A549 (cell line): Measurements from ENCODE around the gene TMSB15B. TPM values are rescaled to one million over a fixed set of nuclear protein-coding genes. Genes with fewer than 3 reads are reported as not detected.
"Not testable (repeated sequence)": the region's sequence is repeated elsewhere in the genome, so short reads cannot be mapped to it uniquely, and the experiment has no call there.

Experiments
- ATAC-seq, 2 experiments: fragments of 200-7000 bp in 1 of 2; fragments of >200 bp in 1 of 2; cut with Nextera tagmentation in 1 of 2; cut with Tn5 transposase in 1 of 2; 3 replicates each; pipeline versions ENCODE4 v1.8.0 to v1.9.1; 2018 to 2020; ENCODE audit warnings: mild to moderate bottlenecking in 1 of 2, moderate library complexity in 1 of 2
- CTCF ChIA-PET: fragments of 300-600 bp; sonication (Branson Sonifier 250); formaldehyde crosslinking; extraction: SDS; loops from one replicate; lab custom pipeline; 2021; ENCODE audit warnings: antibody characterized with exemption, inconsistent platforms; lab: Yijun Ruan, JAX
- POLR2A ChIA-PET: fragments of 350-600 bp; formaldehyde crosslinking; extraction: SDS; loops from one replicate; lab custom pipeline; 2021; ENCODE audit warnings: antibody characterized with exemption, inconsistent platforms; lab: Yijun Ruan, JAX
- DNase-seq, 2 experiments: peaks; one replicate each; pipeline versions ENCODE4 v3.0.0 to v3.0.0-alpha.2; 2011 to 2016; ENCODE audit warnings: low read depth in 1 of 2, low spot score in 1 of 2
- FAIRE-seq: peaks from 2 replicates; lab custom pipeline; 2011; peaks lifted over from hg19 to GRCh38; lab: Jason Lieb, UNC
- H3K27ac ChIP-seq, 2 experiments: fragments of >200 bp; sonication (Bioruptor Twin); formaldehyde crosslinking; 3 replicates each; pipeline ENCODE4 v1.5.1; 2016 to 2017
- H3K4me1 ChIP-seq: fragments of >200 bp; sonication (Bioruptor Twin); formaldehyde crosslinking; 3 replicates; pipeline ENCODE4 v1.6.1; 2016
- H3K4me2 ChIP-seq: fragments of >200 bp; sonication (Bioruptor Twin); formaldehyde crosslinking; 3 replicates; pipeline ENCODE4 v1.6.1; 2016
- H3K4me3 ChIP-seq: fragments of >200 bp; sonication (Bioruptor Twin); formaldehyde crosslinking; 3 replicates; pipeline ENCODE4 v1.5.1; 2016
- H3K9me3 ChIP-seq: fragments of >200 bp; sonication (Bioruptor Twin); formaldehyde crosslinking; 3 replicates; pipeline ENCODE4 v1.6.1; 2016
- CEBPB ChIP-seq, 2 experiments: fragments of >200 bp in 1 of 2; sonication (Bioruptor Twin) in 1 of 2; formaldehyde crosslinking in 1 of 2; IDR thresholded peaks; 2 replicates each; pipeline ENCODE4 v1.6.1; 2012 to 2016
- HOXA7 ChIP-seq: fragments of 250-450 bp; sonication (Bioruptor Pico); IDR thresholded peaks from 2 replicates; pipeline ENCODE4 v1.5.0; 2020; ENCODE audit warnings: mild to moderate bottlenecking, moderate library complexity
- JUN ChIP-seq, 2 experiments: fragments of >200 bp; sonication (Bioruptor Twin); formaldehyde crosslinking; IDR thresholded peaks; 2 replicates in 1 of 2; 3 replicates in 1 of 2; pipeline ENCODE4 v1.6.1; 2016 to 2017
- KDM1A ChIP-seq: fragments of 200-600 bp; sonication (generic); IDR thresholded peaks from 2 replicates; pipeline ENCODE4 v1.6.1; 2016; ENCODE audit warnings: low read depth, mild to moderate bottlenecking
- KDM5A ChIP-seq: fragments of 200-600 bp; sonication (generic); IDR thresholded peaks from 2 replicates; pipeline ENCODE4 v1.6.1; 2016; ENCODE audit warnings: antibody characterized with exemption, mild to moderate bottlenecking
- MAFK ChIP-seq: fragments of 450-650 bp; IDR thresholded peaks from 2 replicates; pipeline ENCODE4 v1.6.1; 2014; ENCODE audit not compliant: partially characterized antibody
- MAX ChIP-seq: IDR thresholded peaks from 2 replicates; pipeline ENCODE4 v1.6.1; 2012
- NFE2L2 ChIP-seq: fragments of 150-350 bp; conservative IDR thresholded peaks from 2 replicates; pipeline ENCODE4 v1.6.1; 2014; ENCODE audit warnings: low read length
- POLR2A ChIP-seq: IDR thresholded peaks from 2 replicates; pipeline ENCODE4 v1.6.1; 2012; ENCODE audit warnings: mild to moderate bottlenecking, low read length
- RAD21 ChIP-seq, 2 experiments: fragments of >200 bp in 1 of 2; sonication (Bioruptor Twin) in 1 of 2; formaldehyde crosslinking in 1 of 2; IDR thresholded peaks in 1 of 2; conservative IDR thresholded peaks in 1 of 2; 2 replicates in 1 of 2; 3 replicates in 1 of 2; pipeline ENCODE4 v1.6.1; 2012 to 2018; ENCODE audit warnings: inconsistent platforms in 1 of 2
- RARB ChIP-seq: fragments of 250-450 bp; sonication (Bioruptor Pico); IDR thresholded peaks from 2 replicates; pipeline ENCODE4 v1.8.0; 2021; ENCODE audit warnings: mild to moderate bottlenecking, moderate library complexity
- RCOR1 ChIP-seq: fragments of 150-350 bp; IDR thresholded peaks from 2 replicates; pipeline ENCODE4 v1.6.1; 2014; ENCODE audit warnings: antibody characterized with exemption, low read length, low read depth
- WGBS: methylation state at CpG from one replicate; pipeline ENCODE4 v1.1.6; 2017; ENCODE audit errors: missing lambda C conversion rate; 5-methylcytosine and 5-hydroxymethylcytosine counted together
- polyA plus RNA-seq, 4 experiments: library from polyadenylated mRNA; depleted of rRNA in 3 of 4; stranded (reverse); fragments of >200 nt; fragmentation: RNase III in 1 of 4; extraction: RNeasy Plus Mini Kit Qiagen cat#74134 plus additional on column Dnase treatment in 1 of 4; gene quantifications; 2 replicates in 3 of 4; 3 replicates in 1 of 4; pipeline ENCODE4 v1.2.3, GENCODE V29; 2011 to 2017
- TF ChIP-seq, protein P1 (sequence below): IDR thresholded peaks from 2 replicates; pipeline ENCODE4 v1.6.1; 2012; ENCODE audit warnings: low read depth, borderline replicate concordance
- TF ChIP-seq, protein P2 (sequence below): fragments of >200 bp; sonication (Bioruptor Twin); formaldehyde crosslinking; IDR thresholded peaks from 3 replicates; pipeline ENCODE4 v1.5.1; 2016
- TF ChIP-seq, protein P3 (sequence below): fragments of 250-450 bp; sonication (Bioruptor Pico); IDR thresholded peaks from 2 replicates; pipeline ENCODE4 v1.5.0; 2020; ENCODE audit warnings: low read depth, mild to moderate bottlenecking, moderate library complexity

The TMSB15B gene
- polyA plus RNA-seq, 2 of the 4 experiments (the other 2 are of a cell fraction) = 6.5 to 12.2 TPM

GRCh38 chrX:103932133-103932532 lies 30.3 kb upstream of the TMSB15B start:
- no peak for FAIRE-seq
- TF ChIP-seq JUN (IDR thresholded peaks at IDR 0.05) (no peak), RARB (CRISPR knock-in tag) (no peak), RCOR1 (no peak), CEBPB (IDR thresholded peaks at IDR 0.05) (no peak), HOXA7 (no peak), KDM1A (no peak), POLR2A (no peak), KDM5A (no peak)
- TF ChIP-seq, protein P1, sequence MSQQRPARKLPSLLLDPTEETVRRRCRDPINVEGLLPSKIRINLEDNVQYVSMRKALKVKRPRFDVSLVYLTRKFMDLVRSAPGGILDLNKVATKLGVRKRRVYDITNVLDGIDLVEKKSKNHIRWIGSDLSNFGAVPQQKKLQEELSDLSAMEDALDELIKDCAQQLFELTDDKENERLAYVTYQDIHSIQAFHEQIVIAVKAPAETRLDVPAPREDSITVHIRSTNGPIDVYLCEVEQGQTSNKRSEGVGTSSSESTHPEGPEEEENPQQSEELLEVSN = no peak
- H3K9me3 ChIP-seq = no peaks in the 10 kb centered on the region
- no peak for ATAC-seq
- 80% methylated on average over 4 of the region's 4 CpGs for WGBS
- H3K4me3 ChIP-seq = no peak overlapping the region
- DNase-seq = no peak
- H3K4me2 ChIP-seq = no peak overlapping the region
- no peak overlapping the region for H3K27ac ChIP-seq
- CTCF ChIA-PET = interaction anchor here (1.0 kb wide), 1 partner anchor 13 kb away, joined by 4 read pairs; no protein-coding TSS in a partner anchor
- POLR2A ChIA-PET = no interaction called here
- no peaks in the 10 kb centered on the region for H3K4me1 ChIP-seq

DNA sequence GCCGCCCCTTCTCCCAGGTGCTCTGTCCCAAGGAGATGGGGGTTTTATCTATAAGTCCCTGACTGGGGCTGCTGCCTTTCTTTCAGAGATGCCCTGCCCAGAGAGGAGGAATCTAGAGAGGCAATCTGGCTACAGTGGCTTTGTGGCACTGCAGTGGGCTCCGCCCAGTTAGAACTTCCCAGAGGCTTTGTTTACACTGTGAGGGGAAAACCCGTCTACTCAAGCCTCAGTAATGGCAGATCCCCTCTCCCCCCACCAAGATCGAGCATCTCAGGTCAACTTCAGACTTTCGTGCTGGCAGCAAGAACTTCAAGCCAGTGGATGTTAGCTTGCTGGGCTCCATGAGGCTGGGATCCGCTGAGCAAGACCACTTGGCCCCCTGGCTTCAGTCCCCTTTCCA lies 22.2 kb upstream of the TMSB15B start:
- POLR2A ChIA-PET, FAIRE-seq, H3K9me3 ChIP-seq, H3K4me3 ChIP-seq, H3K4me2 ChIP-seq, ATAC-seq, H3K4me1 ChIP-seq, DNase-seq: not testable (repeated sequence)
- peak overlapping the region in 1 of 2 experiments; percentile 52; a peak in 2 of 6 replicates for H3K27ac ChIP-seq
- 100% methylated on average over 2 of the region's 6 CpGs for WGBS
- CTCF ChIA-PET = interaction anchor here (0.6 to 1.7 kb wide), 2 partner anchors 95 to 99 kb away, joined by 3 to 8 read pairs; no protein-coding TSS in a partner anchor

DNA sequence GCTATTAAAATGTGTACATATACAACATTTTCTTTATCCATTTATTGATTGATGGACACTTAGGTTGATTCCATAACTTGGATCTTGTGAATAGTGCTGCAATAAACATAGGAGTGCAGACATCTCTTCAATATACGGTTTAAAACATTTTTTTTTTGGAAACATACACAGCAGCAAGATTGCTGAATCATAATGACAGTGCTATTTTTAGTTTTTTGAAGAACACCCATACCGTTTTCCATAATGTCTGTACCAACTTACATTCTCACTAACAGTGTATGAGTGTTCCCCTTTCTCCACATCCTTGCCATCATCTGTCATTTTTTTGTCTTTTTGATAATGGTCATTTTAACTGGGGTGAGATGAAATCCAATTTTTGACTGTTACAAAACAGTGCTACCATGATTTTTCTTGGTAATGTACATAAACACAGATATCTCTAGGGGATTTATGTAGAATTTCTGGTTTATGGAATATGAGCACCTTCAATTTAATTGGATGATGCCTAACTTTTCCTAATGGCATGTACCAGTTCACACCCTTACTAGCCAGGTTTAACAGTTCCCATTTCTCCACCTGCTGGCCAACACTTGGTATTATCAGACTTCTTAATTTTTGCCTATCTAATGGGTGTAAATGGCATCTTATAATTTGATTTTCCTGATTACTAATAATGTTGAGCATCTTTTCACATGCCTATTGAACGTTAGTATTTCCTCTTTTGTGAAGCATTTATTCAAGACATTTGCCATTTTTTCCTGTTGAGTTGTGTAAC lies 21.0 kb upstream of the TMSB15B start:
- 0 out of 6 replicates have a peak, but pooled peaks of 1 of the 2 experiments have one; percentile 40 for ATAC-seq
- POLR2A ChIA-PET = no interaction called here
- H3K27ac ChIP-seq = peak overlapping the region in 1 of 2 experiments; percentile 52; a peak in 3 of 6 replicates
- TF ChIP-seq RAD21 (conservative IDR thresholded peaks at IDR 0.05 in 1 of 2, IDR thresholded peaks at IDR 0.05 in 1 of 2) (peak; percentile 17 to 41; a peak in 2 of 5 replicates), MAX (no peak), MAFK (peak; percentile 55), NFE2L2 (peak; percentile 67)
- TF ChIP-seq, protein P2, sequence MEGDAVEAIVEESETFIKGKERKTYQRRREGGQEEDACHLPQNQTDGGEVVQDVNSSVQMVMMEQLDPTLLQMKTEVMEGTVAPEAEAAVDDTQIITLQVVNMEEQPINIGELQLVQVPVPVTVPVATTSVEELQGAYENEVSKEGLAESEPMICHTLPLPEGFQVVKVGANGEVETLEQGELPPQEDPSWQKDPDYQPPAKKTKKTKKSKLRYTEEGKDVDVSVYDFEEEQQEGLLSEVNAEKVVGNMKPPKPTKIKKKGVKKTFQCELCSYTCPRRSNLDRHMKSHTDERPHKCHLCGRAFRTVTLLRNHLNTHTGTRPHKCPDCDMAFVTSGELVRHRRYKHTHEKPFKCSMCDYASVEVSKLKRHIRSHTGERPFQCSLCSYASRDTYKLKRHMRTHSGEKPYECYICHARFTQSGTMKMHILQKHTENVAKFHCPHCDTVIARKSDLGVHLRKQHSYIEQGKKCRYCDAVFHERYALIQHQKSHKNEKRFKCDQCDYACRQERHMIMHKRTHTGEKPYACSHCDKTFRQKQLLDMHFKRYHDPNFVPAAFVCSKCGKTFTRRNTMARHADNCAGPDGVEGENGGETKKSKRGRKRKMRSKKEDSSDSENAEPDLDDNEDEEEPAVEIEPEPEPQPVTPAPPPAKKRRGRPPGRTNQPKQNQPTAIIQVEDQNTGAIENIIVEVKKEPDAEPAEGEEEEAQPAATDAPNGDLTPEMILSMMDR = peak; percentile 30; the same call in 2 of the 3 replicates
- TF ChIP-seq, protein P3, sequence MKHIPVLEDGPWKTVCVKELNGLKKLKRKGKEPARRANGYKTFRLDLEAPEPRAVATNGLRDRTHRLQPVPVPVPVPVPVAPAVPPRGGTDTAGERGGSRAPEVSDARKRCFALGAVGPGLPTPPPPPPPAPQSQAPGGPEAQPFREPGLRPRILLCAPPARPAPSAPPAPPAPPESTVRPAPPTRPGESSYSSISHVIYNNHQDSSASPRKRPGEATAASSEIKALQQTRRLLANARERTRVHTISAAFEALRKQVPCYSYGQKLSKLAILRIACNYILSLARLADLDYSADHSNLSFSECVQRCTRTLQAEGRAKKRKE = no peak
- TF ChIP-seq, all 56 proteins: peak for 4
- Histone ChIP-seq H3K4me1 (no peaks in the 10 kb centered on the region), H3K4me3 (no peak overlapping the region), H3K9me3 (no peaks in the 10 kb centered on the region), H3K4me2 (no peak overlapping the region)
- 32% methylated on average over 3 of the region's 3 CpGs for WGBS
- FAIRE-seq = no peak
- peak; percentile 19 to 58 for DNase-seq
- CTCF ChIA-PET = interaction anchor here (1.7 kb wide), 1 partner anchor 96 kb away, joined by 8 read pairs; no protein-coding TSS in a partner anchor

DNA sequence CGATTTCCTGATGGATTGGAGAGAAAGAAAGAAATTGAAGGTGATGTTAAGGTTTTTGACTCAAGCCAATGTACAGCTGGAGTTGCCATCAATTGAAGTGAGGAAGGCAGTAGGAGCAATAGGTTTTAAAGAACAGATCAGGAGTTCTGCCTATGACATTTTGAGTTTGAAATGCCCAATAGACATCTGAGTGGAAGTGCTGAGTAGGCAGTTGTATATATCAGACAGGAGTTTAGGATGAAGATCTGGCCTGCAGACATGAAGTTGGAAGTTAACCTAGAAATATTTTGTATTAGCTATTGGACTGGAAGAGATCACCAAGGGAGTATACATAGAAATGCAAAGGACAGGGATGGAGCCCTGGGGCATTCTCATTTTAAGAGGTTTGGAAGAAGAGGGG lies 12.9 kb upstream of the TMSB15B start:
- H3K4me3 ChIP-seq = no peak overlapping the region
- POLR2A ChIA-PET = no interaction called here
- H3K9me3 ChIP-seq = no peaks in the 10 kb centered on the region; the same call in 2 of the 3 replicates
- H3K4me1 ChIP-seq = no peaks in the 10 kb centered on the region
- 17% methylated on average over 1 of the region's 1 CpG for WGBS
- FAIRE-seq = no peak
- no peak for ATAC-seq
- no peak overlapping the region for H3K4me2 ChIP-seq
- TF ChIP-seq MAFK (peak; percentile 55), MAX (no peak)
- CTCF ChIA-PET = no interaction called here
- H3K27ac ChIP-seq = no peak overlapping the region
- no peak for DNase-seq
